Cardiac fibroblast (primary cell): ENCODE data around the gene PANK2.
"Not testable (repeated sequence)": the region's sequence is repeated elsewhere in the genome, so short reads cannot be mapped to it uniquely, and the experiment has no call there.

Source experiments
- DNase-seq, 2 donors: peaks; one replicate each; pipeline versions ENCODE4 v3.0.0 to v3.0.0-alpha.2; 2010; ENCODE audit warnings: low read depth in 2 of 2
- H3K4me3 ChIP-seq, 2 donors: replicated peaks in 1 of 2; 1 replicate in 1 of 2; 2 replicates in 1 of 2; pipeline ENCODE4 v1.5.1; 2011; ENCODE audit warnings: low read depth in 2 of 2, low read length in 2 of 2, mild to moderate bottlenecking in 2 of 2, moderate library complexity in 1 of 2
- TF ChIP-seq, protein P1 (sequence below): IDR thresholded peaks from one replicate; pipeline ENCODE4 v1.5.1; 2011; ENCODE audit warnings: low read depth, mild to moderate bottlenecking, low read length, inconsistent platforms

PANK2 gene

DNA sequence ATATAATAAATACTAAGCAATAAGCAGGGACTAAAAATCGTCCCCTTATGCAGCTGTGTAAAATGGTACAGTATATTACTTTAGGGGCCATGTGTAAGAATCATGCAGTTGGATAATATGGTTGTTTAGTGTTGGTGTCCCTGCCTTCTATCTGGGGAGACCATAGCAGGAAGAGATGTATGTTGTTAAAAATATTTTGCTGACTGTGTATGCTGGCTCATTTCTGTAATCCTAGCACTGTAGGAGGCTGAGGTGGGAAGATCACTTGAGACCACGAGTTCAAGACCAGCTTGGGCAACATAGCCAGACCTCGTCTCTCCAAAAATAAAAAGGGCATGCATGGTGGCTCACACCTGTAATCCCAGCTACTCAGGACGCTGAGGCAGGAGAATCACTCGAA is 5.6 kb downstream of the PANK2 start:
- no peak for DNase-seq
- TF ChIP-seq, protein P1, sequence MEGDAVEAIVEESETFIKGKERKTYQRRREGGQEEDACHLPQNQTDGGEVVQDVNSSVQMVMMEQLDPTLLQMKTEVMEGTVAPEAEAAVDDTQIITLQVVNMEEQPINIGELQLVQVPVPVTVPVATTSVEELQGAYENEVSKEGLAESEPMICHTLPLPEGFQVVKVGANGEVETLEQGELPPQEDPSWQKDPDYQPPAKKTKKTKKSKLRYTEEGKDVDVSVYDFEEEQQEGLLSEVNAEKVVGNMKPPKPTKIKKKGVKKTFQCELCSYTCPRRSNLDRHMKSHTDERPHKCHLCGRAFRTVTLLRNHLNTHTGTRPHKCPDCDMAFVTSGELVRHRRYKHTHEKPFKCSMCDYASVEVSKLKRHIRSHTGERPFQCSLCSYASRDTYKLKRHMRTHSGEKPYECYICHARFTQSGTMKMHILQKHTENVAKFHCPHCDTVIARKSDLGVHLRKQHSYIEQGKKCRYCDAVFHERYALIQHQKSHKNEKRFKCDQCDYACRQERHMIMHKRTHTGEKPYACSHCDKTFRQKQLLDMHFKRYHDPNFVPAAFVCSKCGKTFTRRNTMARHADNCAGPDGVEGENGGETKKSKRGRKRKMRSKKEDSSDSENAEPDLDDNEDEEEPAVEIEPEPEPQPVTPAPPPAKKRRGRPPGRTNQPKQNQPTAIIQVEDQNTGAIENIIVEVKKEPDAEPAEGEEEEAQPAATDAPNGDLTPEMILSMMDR = no peak
- H3K4me3 ChIP-seq = no peak overlapping the region

DNA sequence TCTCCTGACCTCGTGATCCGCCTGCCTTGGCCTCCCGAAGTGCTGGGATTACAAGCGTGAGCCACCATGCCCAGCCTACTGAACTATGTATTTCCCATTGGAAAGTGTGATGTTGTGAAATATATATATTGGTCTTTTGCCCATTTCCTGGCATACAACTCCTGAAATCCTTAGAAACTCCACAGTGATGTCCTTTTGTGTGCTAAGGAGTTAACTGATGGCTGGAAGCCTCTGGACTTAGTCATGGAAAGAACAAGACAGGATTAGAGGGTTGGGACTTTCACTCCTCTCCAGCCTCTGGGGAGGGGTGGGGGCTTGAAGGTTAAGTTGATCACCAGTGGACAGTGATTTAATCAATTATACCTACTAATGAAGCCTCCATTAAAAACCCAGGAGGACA is 7.1 kb downstream of the PANK2 start:
- DNase-seq = peak; percentile 36 to 75
- TF ChIP-seq, protein P1 = no peak
- H3K4me3 ChIP-seq = no peak overlapping the region

DNA sequence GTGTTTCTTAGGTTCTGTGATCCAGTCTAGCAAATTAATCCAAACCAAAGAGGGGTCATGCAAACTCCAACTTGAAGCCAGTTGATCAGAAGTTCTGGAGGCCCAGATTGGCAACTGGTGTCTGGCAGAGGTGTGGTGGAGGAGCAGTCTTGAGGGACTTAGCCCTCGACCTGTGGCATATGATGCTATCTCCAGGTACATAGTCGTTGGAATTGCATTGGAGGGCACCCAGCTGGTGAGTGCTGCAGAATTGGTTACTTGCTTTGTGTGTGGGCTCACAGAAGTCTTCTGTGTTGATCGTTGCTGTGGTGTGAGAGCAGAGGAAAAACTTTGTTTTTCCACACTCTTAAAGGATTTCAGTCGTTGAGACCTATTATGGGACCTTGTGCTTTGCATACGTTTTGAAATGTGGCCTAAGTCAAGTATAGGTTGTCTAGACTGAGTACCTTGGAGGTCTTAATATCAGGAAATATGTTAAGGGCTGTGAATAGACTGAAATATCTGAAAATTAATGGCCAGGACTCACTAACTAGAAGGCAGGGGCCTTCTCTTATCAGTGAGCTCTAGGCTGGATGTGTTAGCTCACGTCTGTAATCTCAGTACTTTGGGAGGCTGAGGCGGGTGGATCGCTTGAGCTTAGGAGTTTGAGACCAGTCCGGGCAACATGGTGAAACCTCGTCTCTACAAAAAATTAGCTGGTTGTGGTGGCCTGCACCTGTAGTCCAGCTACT is 7.8 kb downstream of the PANK2 start:
- TF ChIP-seq, protein P1 = no peak
- no peak for DNase-seq
- H3K4me3 ChIP-seq = no peak overlapping the region

DNA sequence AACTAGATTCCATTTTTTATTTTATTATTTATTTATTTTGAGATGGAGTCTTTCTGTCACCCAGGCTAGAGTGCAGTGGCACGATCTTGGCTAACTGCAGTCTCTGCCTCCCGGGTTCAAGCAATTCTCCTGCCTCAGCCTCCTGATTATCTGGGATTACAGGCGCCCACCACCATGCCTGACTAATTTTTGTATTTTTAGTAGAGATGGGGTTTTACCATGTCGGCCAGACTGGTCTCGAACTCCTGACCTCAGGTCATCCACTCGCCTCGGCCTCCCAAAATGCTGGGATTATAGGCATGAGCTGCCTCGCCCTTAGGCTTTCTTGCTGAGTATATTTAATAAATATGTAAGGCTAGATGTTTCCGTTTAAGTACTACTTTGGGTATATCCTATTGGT is 9.0 kb downstream of the PANK2 start:
- DNase-seq, H3K4me3 ChIP-seq: not testable (repeated sequence)

DNA sequence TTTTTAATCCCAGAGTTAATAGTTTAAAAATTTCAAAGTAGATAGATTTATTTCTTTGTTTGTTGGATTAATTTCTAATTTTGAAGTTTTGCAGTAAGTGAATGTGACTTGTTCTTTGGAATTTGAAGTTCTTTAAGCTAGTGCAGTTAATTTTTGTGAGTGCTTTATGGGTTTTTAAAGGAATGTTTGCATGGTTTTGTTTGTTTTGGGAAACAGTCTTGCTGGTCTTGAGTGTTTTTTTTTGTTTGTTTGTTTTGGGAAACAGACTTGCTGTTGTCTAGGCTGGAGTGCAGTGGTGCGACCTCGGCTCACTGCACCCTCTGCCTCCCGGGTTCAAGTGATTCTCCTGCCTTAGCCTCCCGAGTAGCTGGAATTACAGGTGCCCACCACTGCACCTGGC is 9.5 kb downstream of the PANK2 start:
- DNase-seq = no peak
- TF ChIP-seq, protein P1 = no peak
- H3K4me3 ChIP-seq = no peak overlapping the region

DNA sequence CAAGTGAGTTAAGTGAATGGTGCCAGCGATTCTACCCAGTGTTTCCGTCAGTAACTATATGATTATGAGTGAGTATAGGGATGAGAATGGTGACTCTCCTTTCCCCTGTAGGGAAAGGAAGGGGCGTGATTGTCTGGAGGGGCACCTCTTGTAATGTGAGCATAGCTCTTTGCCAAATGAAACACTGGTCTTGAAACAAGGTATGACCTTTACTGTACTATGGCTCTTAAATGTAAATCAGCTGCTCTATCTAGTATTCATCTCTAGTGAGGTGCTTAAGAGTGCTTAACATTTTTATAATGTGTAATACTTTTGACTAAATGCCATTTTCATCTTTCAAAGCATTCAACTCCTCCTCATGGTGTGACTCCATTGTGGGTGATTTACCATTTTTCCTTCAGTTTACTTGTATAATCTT is 11.0 kb downstream of the PANK2 start:
- no peak for DNase-seq
- TF ChIP-seq, protein P1 = no peak
- no peak overlapping the region for H3K4me3 ChIP-seq

DNA sequence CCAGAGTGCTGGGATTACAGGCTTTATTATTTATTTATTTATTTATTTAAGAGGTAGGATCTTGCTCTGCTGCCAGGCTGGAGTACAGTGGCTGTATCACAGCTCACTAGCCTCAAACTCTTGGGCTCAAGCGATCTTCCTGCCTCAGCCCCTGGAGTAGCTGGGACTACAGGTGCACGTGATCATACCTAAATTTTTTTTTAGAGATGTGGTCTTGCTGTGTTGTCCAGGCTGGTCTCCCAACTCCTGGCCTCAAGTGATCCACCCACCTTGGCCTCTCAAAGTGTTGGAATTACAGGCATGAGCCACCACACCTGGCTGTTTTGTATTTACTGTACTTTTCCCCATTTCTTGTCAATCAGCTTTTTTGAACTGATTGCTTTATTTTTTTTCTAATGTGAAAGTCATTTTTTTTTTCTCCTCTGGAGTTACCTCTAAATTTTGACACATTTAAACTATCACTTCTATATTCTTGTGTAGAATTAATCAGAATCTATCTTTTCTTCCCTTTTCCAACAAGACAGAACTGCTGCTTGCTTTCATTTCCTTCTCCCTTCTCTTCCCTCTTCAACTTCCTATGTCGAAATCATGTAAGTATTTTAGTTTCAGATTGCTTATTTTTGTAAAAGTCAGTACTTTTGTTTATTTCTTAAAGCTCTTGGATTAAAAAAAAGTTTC is 12.0 kb downstream of the PANK2 start:
- TF ChIP-seq, protein P1 = no peak
- H3K4me3 ChIP-seq = no peak overlapping the region
- DNase-seq = peak in 1 of 2 donors; percentile 42
